Loucy (cell line): ENCODE measurements around the gene RTEL1.
A peak's percentile ranks its signal among the peaks of the same experiment; 100 is the strongest.

Experiments used
- H2AFZ ChIP-seq: fragments of 200-600 bp; sonication (generic); 2 replicates; pipeline ENCODE4 v1.6.0; 2016; ENCODE audit warnings: antibody characterized with exemption, mild to moderate bottlenecking, low read length, moderate library complexity
- H3F3A ChIP-seq: fragments of 200-600 bp; 2 replicates; pipeline ENCODE4 v1.6.0; 2016; ENCODE audit warnings: antibody characterized with exemption, low read depth, mild to moderate bottlenecking
- H3K27me3 ChIP-seq: fragments of 200-600 bp; sonication (generic); 2 replicates; pipeline ENCODE4 v1.6.1; 2014; ENCODE audit warnings: low read length, mild to moderate bottlenecking; ENCODE audit not compliant: insufficient read depth, poor library complexity, severe bottlenecking
- H3K36me3 ChIP-seq: fragments of 200-600 bp; sonication (generic); 2 replicates; pipeline ENCODE4 v1.6.1; 2016; ENCODE audit warnings: low read length; ENCODE audit not compliant: insufficient read depth
- H3K4me1 ChIP-seq: fragments of 200-600 bp; sonication (generic); 2 replicates; pipeline ENCODE4 v1.5.1; 2014; ENCODE audit warnings: low read length, mild to moderate bottlenecking; ENCODE audit not compliant: insufficient read depth, poor library complexity, severe bottlenecking
- H3K4me2 ChIP-seq: fragments of 200-600 bp; sonication (generic); 2 replicates; pipeline ENCODE4 v1.6.0; 2014; ENCODE audit warnings: antibody characterized with exemption, low read length, low read depth, mild to moderate bottlenecking; ENCODE audit not compliant: poor library complexity, severe bottlenecking
- H3K4me3 ChIP-seq: fragments of 200-600 bp; sonication (generic); 2 replicates; pipeline ENCODE4 v1.5.1; 2014; ENCODE audit warnings: low read length, mild to moderate bottlenecking, mixed read lengths; ENCODE audit not compliant: poor library complexity, severe bottlenecking
- H3K79me2 ChIP-seq: fragments of 200-600 bp; sonication (generic); 2 replicates; pipeline ENCODE4 v1.6.1; 2014; ENCODE audit warnings: low read length; ENCODE audit not compliant: insufficient read depth
- H3K9ac ChIP-seq: fragments of 200-600 bp; sonication (generic); 2 replicates; pipeline ENCODE4 v1.6.0; 2014; ENCODE audit warnings: mild to moderate bottlenecking, low read depth, low read length, moderate library complexity; ENCODE audit not compliant: poor library complexity, severe bottlenecking
- H3K9me2 ChIP-seq: fragments of 200-600 bp; sonication (generic); replicated peaks from 2 replicates; pipeline ENCODE4 v1.6.1; 2016; ENCODE audit warnings: low read depth, low read length, mixed read lengths
- H3K9me3 ChIP-seq: fragments of 200-600 bp; sonication (generic); 2 replicates; pipeline ENCODE4 v1.6.1; 2014; ENCODE audit warnings: mild to moderate bottlenecking, antibody characterized with exemption, low read length, low read depth; ENCODE audit not compliant: insufficient read depth
- H4K20me1 ChIP-seq: fragments of 200-600 bp; sonication (generic); 2 replicates; pipeline ENCODE4 v1.6.0; 2014; ENCODE audit warnings: antibody characterized with exemption, low read length, mild to moderate bottlenecking; ENCODE audit not compliant: insufficient read depth, poor library complexity, severe bottlenecking
- CTCF ChIP-seq: fragments of 200-600 bp; sonication (generic); conservative IDR thresholded peaks from 2 replicates; pipeline ENCODE4 v1.5.1; 2014; ENCODE audit warnings: mild to moderate bottlenecking, antibody characterized with exemption, low read length
- EZH2phosphoT487 ChIP-seq: fragments of 200-600 bp; IDR thresholded peaks from 2 replicates; pipeline ENCODE4 v1.6.1; 2018; ENCODE audit warnings: antibody characterized with exemption, mild to moderate bottlenecking, moderate library complexity, borderline replicate concordance

The RTEL1 gene

GRCh38 chr20:63635431-63636141, 22.5 kb upstream of the RTEL1 start:
- Histone ChIP-seq H3K36me3 (no peaks in the 10 kb centered on the region), H3K4me2 (peak overlapping the region; percentile 76), H3K4me3 (peak overlapping the region; percentile 58), H2AFZ (no peak overlapping the region), H3F3A (peaks cover 29% of the 10 kb centered on the region), H3K27me3 (no peaks in the 10 kb centered on the region), H4K20me1 (no peaks in the 10 kb centered on the region), H3K9me2 (no peaks in the 10 kb centered on the region), H3K79me2 (no peaks in the 10 kb centered on the region), H3K9ac (peak overlapping the region; percentile 74), H3K9me3 (no peaks in the 10 kb centered on the region), H3K4me1 (peaks cover 54% of the 10 kb centered on the region)
- TF ChIP-seq EZH2phosphoT487 (no peak), CTCF (no peak)

DNA sequence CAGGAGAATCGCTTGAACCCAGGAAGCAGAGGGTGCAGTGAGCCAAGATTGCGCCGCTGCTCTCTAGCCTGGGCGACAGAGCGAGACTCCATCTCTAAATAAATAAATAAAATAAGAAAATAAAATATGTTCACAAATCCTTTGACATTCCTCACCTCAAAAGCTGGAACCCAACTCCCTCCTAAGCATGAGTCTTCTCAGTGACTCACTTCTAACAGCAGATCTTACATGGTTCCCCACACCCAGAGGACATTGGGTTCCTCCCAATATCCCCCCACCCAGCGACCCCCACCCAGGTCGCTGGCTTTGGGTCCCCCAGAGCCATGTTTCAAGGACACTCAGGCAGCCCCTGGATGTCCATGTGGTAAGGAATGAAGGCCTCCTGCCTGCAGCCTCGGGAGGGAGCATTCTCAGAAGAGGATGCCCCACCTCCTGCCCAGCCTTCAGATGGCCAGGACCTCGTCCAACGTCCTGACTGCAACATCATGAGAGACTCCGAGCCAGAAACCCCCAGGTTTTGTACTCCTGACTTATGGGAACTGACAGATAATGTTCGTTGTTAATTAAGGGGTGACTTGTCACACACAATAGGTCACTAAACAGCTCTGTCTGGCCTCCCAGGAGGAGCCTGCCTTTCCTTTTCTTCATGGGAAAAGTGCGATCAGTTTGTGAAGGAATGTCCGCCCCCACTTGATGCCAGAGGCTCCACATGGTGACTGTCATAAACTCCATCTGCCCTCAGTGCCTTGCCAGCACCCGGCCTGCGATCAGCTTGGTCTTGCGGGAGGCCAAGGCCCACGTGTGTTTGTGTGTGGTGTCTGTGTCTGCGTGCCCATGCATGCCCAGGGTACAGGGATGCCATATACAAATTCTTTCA, 21.1 kb upstream of the RTEL1 start:
- Histone ChIP-seq H3K9me3 (no peaks in the 10 kb centered on the region), H3K4me3 (peak overlapping the region; percentile 42), H3F3A (peaks cover 29% of the 10 kb centered on the region), H3K4me1 (peaks cover 59% of the 10 kb centered on the region), H3K36me3 (no peaks in the 10 kb centered on the region), H2AFZ (no peak overlapping the region), H3K4me2 (peak overlapping the region; percentile 79), H3K9me2 (no peaks in the 10 kb centered on the region), H3K9ac (peak overlapping the region; percentile 65), H3K79me2 (no peaks in the 10 kb centered on the region), H4K20me1 (no peaks in the 10 kb centered on the region), H3K27me3 (no peaks in the 10 kb centered on the region)
- TF ChIP-seq EZH2phosphoT487 (no peak), CTCF (no peak)

- peak overlapping the region; percentile 62 for H3K4me3 ChIP-seq
- peaks cover 51% of the 10 kb centered on the region for H3K4me1 ChIP-seq
- peaks cover 4% of the 10 kb centered on the region; the same call in 1 of the 2 replicates for H3K36me3 ChIP-seq
- H3K27me3 ChIP-seq: no peaks in the 10 kb centered on the region
- peak overlapping the region; percentile 67 for H3K9ac ChIP-seq
- peak overlapping the region; percentile 75 for H3K4me2 ChIP-seq
- peaks cover 4% of the 10 kb centered on the region; the same call in 1 of the 2 replicates for H3K79me2 ChIP-seq
- H3K9me2 ChIP-seq: no peaks in the 10 kb centered on the region
- no peak for TF ChIP-seq CTCF
- TF ChIP-seq EZH2phosphoT487: no peak
- H4K20me1 ChIP-seq: peaks cover 10% of the 10 kb centered on the region
- H3F3A ChIP-seq: peaks cover 28% of the 10 kb centered on the region
- H3K9me3 ChIP-seq: no peaks in the 10 kb centered on the region
- H2AFZ ChIP-seq: 0 out of 2 replicates have a peak overlapping the region, but pooled peaks have one; percentile 74
These were observed 18.8 kb upstream of the RTEL1 start for GRCh38 chr20:63639093-63639975.
